ENCODE measurements around the gene TCEANC.
"Not testable (repeated sequence)": the region's sequence is repeated elsewhere in the genome, so short reads cannot be mapped to it uniquely, and the experiment has no call there.

Gene TCEANC, protein sequence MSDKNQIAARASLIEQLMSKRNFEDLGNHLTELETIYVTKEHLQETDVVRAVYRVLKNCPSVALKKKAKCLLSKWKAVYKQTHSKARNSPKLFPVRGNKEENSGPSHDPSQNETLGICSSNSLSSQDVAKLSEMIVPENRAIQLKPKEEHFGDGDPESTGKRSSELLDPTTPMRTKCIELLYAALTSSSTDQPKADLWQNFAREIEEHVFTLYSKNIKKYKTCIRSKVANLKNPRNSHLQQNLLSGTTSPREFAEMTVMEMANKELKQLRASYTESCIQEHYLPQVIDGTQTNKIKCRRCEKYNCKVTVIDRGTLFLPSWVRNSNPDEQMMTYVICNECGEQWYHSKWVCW

DNA sequence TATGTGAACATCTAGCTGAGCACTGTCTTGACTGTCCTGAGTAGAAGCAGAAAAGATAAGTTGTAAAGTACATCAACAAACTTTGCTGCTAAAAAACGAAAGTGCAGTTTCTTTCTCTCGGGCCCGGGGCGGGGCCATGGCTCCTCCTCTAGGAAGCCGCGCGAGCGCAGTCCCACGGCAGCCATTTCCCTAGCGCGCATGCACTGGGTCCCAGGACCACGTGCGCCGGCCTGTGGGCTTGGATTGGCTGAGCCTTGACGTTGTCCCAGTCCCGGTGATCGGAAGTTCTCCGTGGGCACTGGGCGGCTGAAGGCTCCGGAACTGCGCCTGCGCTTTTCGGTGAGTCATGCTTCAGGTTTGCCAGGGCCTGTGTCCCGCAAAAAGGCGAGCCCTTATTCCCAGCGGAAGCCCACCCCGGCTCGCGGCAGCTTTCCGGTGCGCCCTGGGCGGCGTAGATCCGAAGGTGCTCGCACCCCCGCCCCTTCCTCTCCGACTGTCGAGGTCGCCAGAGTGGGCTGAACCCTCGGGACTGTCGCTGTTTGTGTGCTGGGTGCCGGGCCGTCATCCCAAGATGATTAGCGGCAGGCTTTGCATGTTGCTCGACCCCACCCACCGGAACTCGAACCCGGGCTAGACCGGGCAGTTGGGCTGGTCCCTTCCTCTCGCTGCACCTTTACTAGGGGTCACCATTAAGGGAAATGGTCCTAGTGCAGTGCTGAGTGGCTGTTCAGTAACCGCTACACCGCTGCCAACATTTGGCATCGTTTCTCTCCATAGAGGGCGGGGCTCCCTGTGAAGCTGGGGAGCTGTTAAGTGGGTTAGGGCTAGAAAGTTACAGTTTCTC, at the start of gene TCEANC:
Gene TCEANC, plus strand, starts transcription at position 292 of the 844 bp plus-strand sequence. CDS start 9,368 bp downstream, outside the sequence.
- peak; percentile 94 for DNase-seq (ENCODE audit: low spot score)

DNA sequence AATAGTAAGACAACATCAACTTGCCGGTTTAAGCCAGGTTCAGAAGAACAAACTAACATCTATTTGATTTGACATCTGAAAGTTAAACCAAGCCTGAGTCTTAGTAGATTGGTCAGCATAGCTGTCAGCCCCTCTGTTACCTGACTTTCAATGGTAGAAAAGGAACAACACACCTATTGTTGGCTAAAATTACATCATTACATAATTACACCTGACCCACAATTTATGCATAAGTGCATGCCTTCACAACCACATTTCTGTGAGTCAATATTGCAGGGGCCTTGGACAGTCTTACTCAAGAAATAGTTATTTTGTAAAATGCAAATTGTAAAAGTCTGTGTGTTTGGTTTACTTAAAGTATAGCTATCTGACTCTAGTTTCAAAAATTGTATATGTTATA, 47.3 kb upstream of the TCEANC start:
- no peak for DNase-seq (ENCODE audit: low spot score)

GRCh38 chrX:13607331-13607995, 45.5 kb upstream of the TCEANC start:
- DNase-seq (ENCODE audit: low spot score) = no peak

GRCh38 chrX:13607996-13608365, 45.0 kb upstream of the TCEANC start:
- no peak for DNase-seq (ENCODE audit: low spot score)

- no peak for DNase-seq (ENCODE audit: low spot score)
These were observed 38.8 kb upstream of the TCEANC start for GRCh38 chrX:13614154-13614553.

GRCh38 chrX:13620207-13620606, 32.7 kb upstream of the TCEANC start:
- no peak for DNase-seq (ENCODE audit: low spot score)

- no peak for DNase-seq (ENCODE audit: low spot score)
These were observed 30.5 kb upstream of the TCEANC start for GRCh38 chrX:13622401-13622964.

GRCh38 chrX:13627306-13627705, 25.6 kb upstream of the TCEANC start:
- no peak for DNase-seq (ENCODE audit: low spot score)

DNA sequence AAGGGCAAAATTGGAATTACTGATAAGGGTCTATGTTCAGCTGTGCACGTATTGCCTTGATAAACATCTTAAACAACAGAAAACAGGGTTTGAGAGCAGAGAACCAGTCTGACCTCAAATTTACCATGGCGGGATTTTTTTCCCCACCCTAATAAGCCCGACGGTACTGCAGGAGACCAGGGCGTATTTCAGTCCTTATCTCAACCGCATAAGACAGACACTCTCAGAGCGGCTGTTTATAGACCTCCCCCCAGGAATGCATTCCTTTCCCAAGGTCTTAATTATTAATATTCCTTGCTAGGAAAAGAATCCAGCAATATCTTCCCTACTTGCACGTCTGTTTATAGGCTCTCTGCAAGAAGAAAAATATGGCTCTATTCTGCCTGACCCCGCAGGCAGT, 15.7 kb upstream of the TCEANC start:
- not testable (repeated sequence) for DNase-seq (ENCODE audit: low spot score)

GRCh38 chrX:13638021-13638420, 14.9 kb upstream of the TCEANC start:
- DNase-seq (ENCODE audit: low spot score) = no peak

- no peak for DNase-seq (ENCODE audit: low spot score)
These were observed 14.1 kb upstream of the TCEANC start for GRCh38 chrX:13638826-13639225.

DNA sequence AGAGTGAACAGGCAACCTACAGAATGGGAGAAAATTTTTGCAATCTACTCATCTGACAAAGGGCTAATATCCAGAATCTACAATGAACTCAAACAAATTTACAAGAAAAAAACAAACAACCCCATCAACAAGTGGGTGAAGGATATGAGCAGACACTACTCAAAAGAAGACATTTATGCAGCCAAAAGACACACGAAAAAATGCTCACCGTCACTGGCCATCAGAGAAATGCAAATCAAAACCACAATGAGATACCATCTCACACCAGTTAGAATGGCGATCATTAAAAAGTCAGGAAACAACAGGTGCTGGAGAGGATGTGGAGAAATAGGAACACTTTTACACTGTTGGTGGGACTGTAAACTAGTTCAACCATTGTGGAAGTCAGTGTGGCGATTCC, 11.3 kb upstream of the TCEANC start:
- not testable (repeated sequence) for DNase-seq (ENCODE audit: low spot score)

- no peak for DNase-seq (ENCODE audit: low spot score)
These were observed 7.3 kb upstream of the TCEANC start for GRCh38 chrX:13645464-13646153.

DNA sequence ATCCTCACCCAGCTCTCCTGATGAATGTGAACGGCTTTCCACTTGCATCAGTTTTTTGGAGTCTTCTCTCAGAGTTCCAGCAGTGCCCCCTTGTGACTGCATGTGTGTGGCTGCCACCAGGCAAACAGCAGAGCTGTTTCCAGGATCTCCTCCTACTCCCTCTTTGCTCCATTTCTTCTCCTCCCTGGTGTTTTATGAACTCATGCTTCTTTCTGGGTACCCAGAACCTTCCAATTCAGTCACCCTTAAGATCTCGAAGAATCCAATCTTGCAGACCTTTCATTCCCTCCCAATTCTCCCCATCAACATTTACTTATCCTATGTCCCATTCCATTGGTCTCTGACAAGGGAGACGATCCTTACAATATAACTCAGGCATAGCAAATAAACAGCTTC, 6.8 kb upstream of the TCEANC start:
- peak; percentile 33 for DNase-seq (ENCODE audit: low spot score)

DNA sequence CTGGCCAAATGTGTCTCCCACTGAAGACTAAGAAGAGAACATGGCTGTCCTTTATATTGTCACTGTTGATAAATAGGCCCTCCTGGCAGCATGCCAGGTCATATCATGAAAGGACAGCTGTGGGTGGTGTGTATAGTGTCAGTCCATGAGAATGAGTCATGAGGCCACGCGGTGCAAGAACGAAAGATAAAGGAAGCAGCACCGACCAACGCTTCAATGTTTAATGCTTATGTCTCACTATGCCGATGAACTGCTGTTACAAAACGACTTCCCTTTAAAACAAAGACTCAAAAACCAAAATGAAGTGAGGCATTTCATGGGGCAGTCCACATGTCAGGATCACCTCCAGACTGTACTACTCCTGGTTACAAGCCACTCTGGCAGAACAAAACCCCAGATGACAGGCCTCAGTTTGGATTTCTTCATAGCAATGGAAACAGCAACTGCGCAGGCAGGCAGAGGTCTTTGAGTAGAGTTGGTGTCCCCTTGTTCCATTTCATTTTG, 5.2 kb upstream of the TCEANC start:
- peak; percentile 82 for DNase-seq (ENCODE audit: low spot score)

DNA sequence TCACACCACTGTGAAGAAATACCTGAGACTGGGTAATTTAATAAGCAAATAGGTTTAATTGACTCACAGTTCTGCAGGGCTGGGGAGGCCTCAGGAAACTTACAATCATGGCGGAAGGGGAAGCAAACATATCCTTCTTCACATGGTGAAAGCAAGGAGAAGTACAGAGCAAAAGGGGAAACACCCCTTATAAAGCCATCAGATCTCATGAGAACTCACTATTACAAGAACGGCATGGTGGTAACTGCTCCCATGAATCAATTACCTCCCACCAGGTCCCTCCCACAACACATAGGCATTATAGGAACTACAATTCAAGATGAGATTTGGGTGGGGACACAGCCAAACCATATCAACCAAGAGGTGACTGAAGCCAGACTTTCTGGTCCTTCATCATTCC, 4.6 kb upstream of the TCEANC start:
- not testable (repeated sequence) for DNase-seq (ENCODE audit: low spot score)

DNA sequence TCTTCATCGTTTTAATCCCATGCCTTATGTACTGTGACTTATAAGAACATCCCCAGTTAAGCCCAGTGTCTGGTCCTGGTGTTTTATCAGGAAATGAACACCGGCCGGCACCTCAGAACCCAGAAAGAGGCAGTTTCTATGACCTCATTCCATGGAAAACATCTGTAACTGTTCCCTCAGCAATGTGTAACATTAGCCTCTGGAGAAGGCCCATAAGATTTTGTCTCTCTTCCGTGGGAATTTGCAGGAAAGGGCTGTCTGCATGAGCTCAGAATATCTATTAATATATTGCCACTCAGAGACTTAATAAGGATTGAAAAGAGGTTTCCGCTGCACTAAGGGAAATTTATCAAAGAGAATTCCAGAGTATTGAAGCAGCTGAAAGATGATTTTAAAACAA, 3.1 kb upstream of the TCEANC start:
- DNase-seq (ENCODE audit: low spot score) = no peak

GRCh38 chrX:13650318-13650717, 2.6 kb upstream of the TCEANC start:
- no peak for DNase-seq (ENCODE audit: low spot score)

- DNase-seq (ENCODE audit: low spot score) = no peak
These were observed 1.8 kb upstream of the TCEANC start for GRCh38 chrX:13651150-13651549.

DNA sequence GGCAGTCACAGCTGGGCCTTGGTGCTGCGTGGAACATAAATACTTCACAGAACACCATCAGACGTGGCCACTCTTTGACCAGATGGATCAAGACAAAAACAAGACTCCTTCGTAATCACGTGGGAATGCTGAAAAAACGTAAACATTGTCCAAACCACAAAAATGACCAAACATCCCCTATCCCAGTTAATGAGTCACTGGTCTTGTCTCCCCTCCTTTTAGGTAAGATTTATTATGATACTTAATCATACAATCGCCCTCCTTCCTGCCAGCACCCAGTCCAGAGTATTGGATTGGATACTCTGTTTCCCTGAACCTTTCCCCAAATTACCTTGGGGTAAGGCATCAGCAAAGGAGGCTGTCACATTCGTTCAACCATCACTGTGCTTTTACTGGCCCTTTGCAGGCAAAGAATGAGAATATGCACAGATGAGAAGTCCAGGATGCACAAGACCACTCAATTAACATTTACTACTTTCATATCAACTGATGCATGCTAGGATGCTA, 601 bp upstream of the TCEANC start:
- no peak for DNase-seq (ENCODE audit: low spot score)

- DNase-seq (ENCODE audit: low spot score) = no peak
These were observed 1.2 kb downstream of the TCEANC start for GRCh38 chrX:13654116-13654515.
